ENCODE data around the gene IER5L.

The IER5L gene

DNA sequence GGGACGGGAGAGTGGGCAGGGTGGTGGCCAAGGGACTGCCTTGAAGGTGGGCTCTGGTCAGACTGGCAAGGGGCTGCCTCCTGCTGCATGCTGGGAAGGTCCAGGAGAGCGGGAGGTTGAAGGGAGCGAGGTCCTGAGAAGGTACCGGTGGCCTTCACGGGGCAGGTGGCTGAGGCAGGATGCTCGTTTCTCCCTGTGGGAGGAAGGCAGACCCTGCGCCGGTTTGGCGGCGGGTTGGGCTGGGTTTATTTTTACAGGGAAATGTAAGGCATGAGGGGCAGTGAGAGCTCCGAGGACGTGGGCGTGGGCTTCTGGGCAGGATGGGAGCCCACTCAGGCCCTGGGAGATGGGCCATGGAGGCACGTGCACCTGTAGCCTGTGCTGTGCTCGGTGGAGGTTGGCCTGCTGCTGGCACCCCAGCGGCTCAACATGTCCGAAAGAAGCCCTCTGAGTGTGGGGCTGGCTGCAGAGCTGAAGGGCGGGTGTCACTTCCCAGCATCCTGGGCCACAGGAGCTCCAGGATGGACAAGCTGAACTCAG is 27.3 kb downstream of the IER5L start:
- H3K4me3 ChIP-seq (ENCODE audit: low read depth, low read length) = no peak overlapping the region
- TF ChIP-seq, protein P1, sequence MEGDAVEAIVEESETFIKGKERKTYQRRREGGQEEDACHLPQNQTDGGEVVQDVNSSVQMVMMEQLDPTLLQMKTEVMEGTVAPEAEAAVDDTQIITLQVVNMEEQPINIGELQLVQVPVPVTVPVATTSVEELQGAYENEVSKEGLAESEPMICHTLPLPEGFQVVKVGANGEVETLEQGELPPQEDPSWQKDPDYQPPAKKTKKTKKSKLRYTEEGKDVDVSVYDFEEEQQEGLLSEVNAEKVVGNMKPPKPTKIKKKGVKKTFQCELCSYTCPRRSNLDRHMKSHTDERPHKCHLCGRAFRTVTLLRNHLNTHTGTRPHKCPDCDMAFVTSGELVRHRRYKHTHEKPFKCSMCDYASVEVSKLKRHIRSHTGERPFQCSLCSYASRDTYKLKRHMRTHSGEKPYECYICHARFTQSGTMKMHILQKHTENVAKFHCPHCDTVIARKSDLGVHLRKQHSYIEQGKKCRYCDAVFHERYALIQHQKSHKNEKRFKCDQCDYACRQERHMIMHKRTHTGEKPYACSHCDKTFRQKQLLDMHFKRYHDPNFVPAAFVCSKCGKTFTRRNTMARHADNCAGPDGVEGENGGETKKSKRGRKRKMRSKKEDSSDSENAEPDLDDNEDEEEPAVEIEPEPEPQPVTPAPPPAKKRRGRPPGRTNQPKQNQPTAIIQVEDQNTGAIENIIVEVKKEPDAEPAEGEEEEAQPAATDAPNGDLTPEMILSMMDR (IDR thresholded peaks at IDR 0.05; ENCODE audit: borderline replicate concordance, insufficient read depth, low read depth, low read length) = no peak

GRCh38 chr9:129150122-129150521 is 27.9 kb downstream of the IER5L start:
- TF ChIP-seq, protein P1 (IDR thresholded peaks at IDR 0.05; ENCODE audit: borderline replicate concordance, insufficient read depth, low read depth, low read length) = no peak

DNA sequence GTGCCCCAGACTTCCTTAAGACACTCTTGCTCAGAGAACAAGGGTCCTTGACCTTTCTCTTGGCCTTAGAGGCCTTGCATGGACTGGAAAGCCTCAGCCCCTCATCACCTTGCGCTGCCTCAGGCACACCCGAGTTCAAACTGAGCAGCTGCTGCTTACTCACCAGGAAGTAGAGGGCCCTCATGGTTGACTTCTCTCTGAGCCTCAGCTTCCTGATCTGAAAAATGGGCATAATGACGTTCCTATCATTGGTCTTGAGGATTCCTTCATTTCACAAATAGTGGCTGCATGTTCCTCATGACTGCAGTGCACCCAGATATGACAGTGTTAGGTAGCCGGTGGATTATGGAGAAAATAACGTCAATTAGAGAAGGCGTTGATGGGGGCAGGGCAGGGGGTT is 28.6 kb downstream of the IER5L start:
- TF ChIP-seq, protein P1 (IDR thresholded peaks at IDR 0.05; ENCODE audit: borderline replicate concordance, insufficient read depth, low read depth, low read length) = no peak
- H3K4me3 ChIP-seq (ENCODE audit: low read depth, low read length) = no peak overlapping the region

More at GRCh38 chr9:129150122-129150521, 27.9 kb downstream of the IER5L start:
- no peak overlapping the region for H3K4me3 ChIP-seq (ENCODE audit: low read depth, low read length)

- H3K4me3 ChIP-seq (ENCODE audit: low read depth, low read length) = no peak overlapping the region
- TF ChIP-seq, protein P1 (IDR thresholded peaks at IDR 0.05; ENCODE audit: borderline replicate concordance, insufficient read depth, low read depth, low read length) = no peak
Observed at GRCh38 chr9:129148463-129149204, 29.4 kb downstream of the IER5L start.

- no peak overlapping the region for H3K4me3 ChIP-seq (ENCODE audit: low read depth, low read length)
- TF ChIP-seq, protein P1 (IDR thresholded peaks at IDR 0.05; ENCODE audit: borderline replicate concordance, insufficient read depth, low read depth, low read length) = no peak
Observed at GRCh38 chr9:129146441-129146941, 31.6 kb downstream of the IER5L start.

GRCh38 chr9:129145841-129146292 is 32.2 kb downstream of the IER5L start:
- TF ChIP-seq, protein P1 (IDR thresholded peaks at IDR 0.05; ENCODE audit: borderline replicate concordance, insufficient read depth, low read depth, low read length) = no peak
- H3K4me3 ChIP-seq (ENCODE audit: low read depth, low read length) = no peak overlapping the region

DNA sequence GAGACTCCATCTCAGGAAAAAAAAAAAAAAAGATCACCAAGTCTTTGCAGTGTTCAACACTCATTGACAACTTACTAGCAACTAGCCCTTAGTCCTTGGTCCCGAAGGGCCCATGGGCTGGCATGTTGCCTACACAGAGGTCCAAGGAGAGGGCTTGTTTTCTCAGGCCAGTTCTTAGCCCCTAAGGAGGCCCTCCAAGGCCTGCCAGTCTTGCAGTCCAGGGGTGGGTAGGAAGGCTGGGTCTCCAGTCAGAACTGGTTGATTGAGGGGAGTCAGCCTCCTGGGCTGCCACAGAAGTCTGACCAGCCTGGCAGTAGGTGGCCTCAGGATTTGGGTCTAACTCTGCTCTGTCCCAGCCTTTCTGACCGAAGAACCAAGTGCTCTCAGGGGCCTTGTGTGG is 32.7 kb downstream of the IER5L start:
- no peak overlapping the region for H3K4me3 ChIP-seq (ENCODE audit: low read depth, low read length)
- TF ChIP-seq, protein P1 (IDR thresholded peaks at IDR 0.05; ENCODE audit: borderline replicate concordance, insufficient read depth, low read depth, low read length) = no peak
